Measurements from ENCODE around the gene NR2C2AP.

Gene NR2C2AP

GRCh38 chr19:19167612-19168011 lies 35.6 kb downstream of the NR2C2AP start:
- peak overlapping the region; percentile 97 for H3K27ac ChIP-seq (ENCODE audit: low read depth, low read length)
- H4K20me1 ChIP-seq (ENCODE audit: control insufficient read depth, insufficient read depth, low read depth, low read length) = peaks cover 12% of the 10 kb centered on the region; the same call in 1 of the 2 replicates
- peak overlapping the region; percentile 96 for H3K4me3 ChIP-seq (ENCODE audit: low read length)
- peaks cover 48% of the 10 kb centered on the region for H3F3A ChIP-seq (ENCODE audit: control insufficient read depth, insufficient read depth)
- no peaks in the 10 kb centered on the region for H3K9me3 ChIP-seq (ENCODE audit: control insufficient read depth, insufficient read depth, low read length)
- H3K27me3 ChIP-seq (ENCODE audit: control insufficient read depth, low read length) = no peaks in the 10 kb centered on the region
- H3K4me2 ChIP-seq (ENCODE audit: low read length) = peak overlapping the region; percentile 91
- H3K36me3 ChIP-seq (ENCODE audit: control insufficient read depth, low read length) = peaks cover 71% of the 10 kb centered on the region
- peaks cover 70% of the 10 kb centered on the region for H3K4me1 ChIP-seq (ENCODE audit: control insufficient read depth, low read length)
- peaks cover 92% of the 10 kb centered on the region for H3K79me2 ChIP-seq (ENCODE audit: control insufficient read depth, low read length)
- TF ChIP-seq EZH2phosphoT487 (IDR thresholded peaks at IDR 0.05; ENCODE audit: borderline replicate concordance, low read length) (no peak), CTCF (IDR thresholded peaks at IDR 0.05; ENCODE audit: low read depth, low read length, poor library complexity, severe bottlenecking) (no peak)
- H3K9me2 ChIP-seq (replicated peaks; ENCODE audit: control insufficient read depth, low read length) = no peaks in the 10 kb centered on the region

- Histone ChIP-seq H3K9me3 (ENCODE audit: control insufficient read depth, insufficient read depth, low read length) (no peaks in the 10 kb centered on the region), H4K20me1 (ENCODE audit: control insufficient read depth, insufficient read depth, low read depth, low read length) (peaks cover 12% of the 10 kb centered on the region; the same call in 1 of the 2 replicates), H3K36me3 (ENCODE audit: control insufficient read depth, low read length) (peaks cover 85% of the 10 kb centered on the region), H3K27ac (ENCODE audit: low read depth, low read length) (peak overlapping the region; percentile 97), H3K79me2 (ENCODE audit: control insufficient read depth, low read length) (peaks cover 96% of the 10 kb centered on the region), H3K27me3 (ENCODE audit: control insufficient read depth, low read length) (no peaks in the 10 kb centered on the region), H3K4me3 (ENCODE audit: low read length) (peak overlapping the region; percentile 96), H3K4me2 (ENCODE audit: low read length) (peak overlapping the region; percentile 91), H3F3A (ENCODE audit: control insufficient read depth, insufficient read depth) (peaks cover 64% of the 10 kb centered on the region), H3K9me2 (replicated peaks; ENCODE audit: control insufficient read depth, low read length) (no peaks in the 10 kb centered on the region), H3K4me1 (ENCODE audit: control insufficient read depth, low read length) (peaks cover 69% of the 10 kb centered on the region)
- no peak for TF ChIP-seq CTCF (IDR thresholded peaks at IDR 0.05; ENCODE audit: low read depth, low read length, poor library complexity, severe bottlenecking)
- no peak for TF ChIP-seq EZH2phosphoT487 (IDR thresholded peaks at IDR 0.05; ENCODE audit: borderline replicate concordance, low read length)
Observed at GRCh38 chr19:19165396-19165795, 37.8 kb downstream of the NR2C2AP start.

GRCh38 chr19:19162495-19162894 lies 40.7 kb downstream of the NR2C2AP start:
- Histone ChIP-seq H3K27me3 (ENCODE audit: control insufficient read depth, low read length) (no peaks in the 10 kb centered on the region), H3K9me2 (replicated peaks; ENCODE audit: control insufficient read depth, low read length) (no peaks in the 10 kb centered on the region), H4K20me1 (ENCODE audit: control insufficient read depth, insufficient read depth, low read depth, low read length) (peaks cover 12% of the 10 kb centered on the region; the same call in 1 of the 2 replicates), H3K9me3 (ENCODE audit: control insufficient read depth, insufficient read depth, low read length) (no peaks in the 10 kb centered on the region), H3K4me3 (ENCODE audit: low read length) (peak overlapping the region; percentile 96), H3F3A (ENCODE audit: control insufficient read depth, insufficient read depth) (peaks cover 79% of the 10 kb centered on the region), H3K4me1 (ENCODE audit: control insufficient read depth, low read length) (peaks cover 93% of the 10 kb centered on the region), H3K4me2 (ENCODE audit: low read length) (peak overlapping the region; percentile 91), H3K27ac (ENCODE audit: low read depth, low read length) (peak overlapping the region; percentile 97), H3K36me3 (ENCODE audit: control insufficient read depth, low read length) (peaks cover 81% of the 10 kb centered on the region), H3K79me2 (ENCODE audit: control insufficient read depth, low read length) (peaks cover 90% of the 10 kb centered on the region)
- TF ChIP-seq CTCF (IDR thresholded peaks at IDR 0.05; ENCODE audit: low read depth, low read length, poor library complexity, severe bottlenecking) (no peak), EZH2phosphoT487 (IDR thresholded peaks at IDR 0.05; ENCODE audit: borderline replicate concordance, low read length) (no peak)

All from DOHH2 (cell line).